HL-60/S4 treated with retinoic acid at 250 ng/mL for 4 days and 3 days (cell line): ENCODE measurements around the gene RHOT2.
"Not testable (repeated sequence)": the region's sequence is repeated elsewhere in the genome, so short reads cannot be mapped to it uniquely, and the experiment has no call there.

Experiments used
- in situ Hi-C: fragments of 300-500 bp; cut with MboI; formaldehyde crosslinking; loops from 2 replicates; pipeline ENCODE4 v1.7.0; 2022; ENCODE audit warnings: low sequenced_read_pairs

Gene RHOT2

DNA sequence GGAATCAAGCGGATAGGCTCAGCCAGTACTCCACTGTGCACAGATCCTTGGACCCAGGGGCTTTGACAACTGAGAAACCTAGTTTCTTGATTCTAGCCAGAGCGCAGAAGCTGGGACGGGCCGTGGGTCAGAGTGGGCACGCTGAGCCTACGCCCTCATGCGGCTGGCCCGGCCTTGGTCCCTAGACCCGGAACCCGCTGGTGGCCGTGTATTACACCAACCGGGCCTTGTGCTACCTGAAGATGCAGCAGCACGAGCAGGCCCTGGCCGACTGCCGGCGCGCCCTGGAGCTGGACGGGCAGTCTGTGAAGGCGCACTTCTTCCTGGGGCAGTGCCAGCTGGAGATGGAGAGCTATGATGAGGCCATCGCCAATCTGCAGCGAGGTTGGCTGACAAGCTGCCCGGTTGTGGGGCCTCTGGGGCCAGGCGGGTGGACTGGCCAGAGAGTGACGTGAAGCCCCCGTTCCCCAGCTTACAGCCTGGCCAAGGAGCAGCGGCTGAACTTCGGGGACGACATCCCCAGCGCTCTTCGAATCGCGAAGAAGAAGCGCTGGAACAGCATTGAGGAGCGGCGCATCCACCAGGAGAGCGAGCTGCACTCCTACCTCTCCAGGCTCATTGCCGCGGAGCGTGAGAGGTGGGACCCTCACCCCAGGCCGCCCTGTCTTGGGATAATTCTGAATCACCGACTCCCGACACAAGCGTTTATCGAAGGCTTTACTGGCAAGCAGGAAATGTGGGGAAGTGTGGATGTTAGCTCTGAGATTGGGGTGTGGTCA lies 13.2 kb downstream of the RHOT2 start:
- in situ Hi-C loops, result no loop called here

DNA sequence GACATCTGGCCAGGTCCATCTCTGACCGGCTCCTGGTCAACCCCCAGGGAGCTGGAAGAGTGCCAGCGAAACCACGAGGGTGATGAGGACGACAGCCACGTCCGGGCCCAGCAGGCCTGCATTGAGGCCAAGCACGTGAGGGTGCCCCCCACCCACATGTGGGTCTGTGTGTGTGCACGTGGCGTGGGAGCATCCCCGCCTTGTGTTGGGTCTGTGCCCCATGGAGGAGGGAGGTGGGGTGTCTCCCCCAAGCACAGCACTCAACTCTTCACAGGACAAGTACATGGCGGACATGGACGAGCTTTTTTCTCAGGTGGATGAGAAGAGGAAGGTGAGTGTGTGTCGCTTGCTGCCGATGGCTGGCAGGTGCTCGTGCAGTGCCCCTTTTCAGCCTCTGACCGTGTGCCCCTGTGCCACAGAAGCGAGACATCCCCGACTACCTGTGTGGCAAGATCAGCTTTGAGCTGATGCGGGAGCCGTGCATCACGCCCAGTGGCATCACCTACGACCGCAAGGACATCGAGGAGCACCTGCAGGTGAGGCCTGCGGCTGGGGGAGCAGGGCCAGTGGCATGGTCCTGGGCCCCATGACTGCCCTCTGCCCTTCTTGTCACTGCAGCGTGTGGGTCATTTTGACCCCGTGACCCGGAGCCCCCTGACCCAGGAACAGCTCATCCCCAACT lies 14.0 kb downstream of the RHOT2 start:
- in situ Hi-C loops, result no loop called here

DNA sequence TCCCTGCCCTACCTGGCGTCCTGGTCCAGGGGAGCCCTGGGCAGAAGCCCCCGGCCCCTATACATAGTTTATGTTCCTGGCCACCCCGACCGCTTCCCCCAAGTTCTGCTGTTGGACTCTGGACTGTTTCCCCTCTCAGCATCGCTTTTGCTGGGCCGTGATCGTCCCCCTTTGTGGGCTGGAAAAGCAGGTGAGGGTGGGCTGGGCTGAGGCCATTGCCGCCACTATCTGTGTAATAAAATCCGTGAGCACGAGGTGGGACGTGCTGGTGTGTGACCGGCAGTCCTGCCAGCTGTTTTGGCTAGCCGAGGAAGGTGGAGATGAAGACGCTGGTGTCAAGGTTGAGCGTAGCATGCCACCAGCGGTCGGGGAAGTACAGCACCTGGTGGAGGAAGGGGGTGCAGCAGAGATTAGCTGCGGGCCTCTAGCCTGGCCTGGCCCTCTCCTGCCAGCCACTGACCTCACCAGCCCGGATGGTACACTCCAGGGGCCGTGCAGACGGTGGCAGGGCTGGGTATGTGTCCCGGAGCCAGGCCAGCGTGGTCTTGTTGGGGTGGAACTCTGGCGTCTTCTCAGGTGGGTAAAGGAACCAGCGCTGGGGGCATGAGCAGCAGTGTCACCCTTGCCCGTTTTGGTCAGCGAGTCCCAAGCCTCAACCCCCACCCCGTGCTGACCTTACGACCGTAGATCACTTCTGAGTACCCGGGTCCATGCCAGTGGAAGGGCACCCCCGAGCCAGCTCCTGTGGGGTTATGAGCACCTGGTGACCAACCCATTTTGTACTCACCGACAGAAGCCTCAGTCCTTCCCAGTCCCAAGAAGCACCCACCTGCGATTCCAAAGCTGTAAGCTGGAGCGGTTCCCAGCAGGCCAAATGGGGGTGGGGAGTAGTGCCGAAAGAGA lies 14.8 kb downstream of the RHOT2 start:
- in situ Hi-C loops, result no loop called here

DNA sequence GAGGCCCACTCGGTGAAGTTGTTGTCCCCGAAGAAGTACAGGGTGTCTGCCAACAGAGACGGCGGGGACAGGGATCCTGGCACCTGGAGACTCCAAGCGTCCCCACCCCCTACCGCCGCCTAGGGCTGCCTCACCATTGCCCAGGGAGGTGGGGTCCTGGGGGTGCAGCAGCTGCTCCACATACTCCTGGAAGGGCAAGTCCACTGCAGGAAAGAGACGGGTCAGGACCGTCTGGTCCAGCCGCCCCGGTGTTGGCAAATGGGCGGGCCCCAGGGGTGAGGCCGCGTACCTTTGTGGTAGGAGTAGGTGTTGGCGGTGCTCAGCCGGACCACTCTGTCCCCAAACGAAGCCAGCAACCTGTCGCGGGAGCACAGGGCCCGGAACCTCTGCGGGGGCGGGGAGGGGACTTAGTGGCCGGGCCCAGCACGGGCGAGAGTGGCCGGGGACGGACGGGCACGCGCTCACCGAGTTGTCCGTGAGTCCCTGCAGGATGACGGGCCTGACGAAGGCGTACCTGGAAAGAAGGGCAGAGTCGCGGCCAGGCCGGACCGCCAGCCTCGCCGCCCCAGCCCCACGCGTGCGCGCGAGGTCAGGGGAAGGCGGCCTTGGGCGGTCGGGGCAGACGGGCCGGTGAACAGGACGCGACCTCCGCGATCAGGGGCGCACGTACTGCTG lies 15.6 kb downstream of the RHOT2 start:
- in situ Hi-C loops, result no loop called here

DNA sequence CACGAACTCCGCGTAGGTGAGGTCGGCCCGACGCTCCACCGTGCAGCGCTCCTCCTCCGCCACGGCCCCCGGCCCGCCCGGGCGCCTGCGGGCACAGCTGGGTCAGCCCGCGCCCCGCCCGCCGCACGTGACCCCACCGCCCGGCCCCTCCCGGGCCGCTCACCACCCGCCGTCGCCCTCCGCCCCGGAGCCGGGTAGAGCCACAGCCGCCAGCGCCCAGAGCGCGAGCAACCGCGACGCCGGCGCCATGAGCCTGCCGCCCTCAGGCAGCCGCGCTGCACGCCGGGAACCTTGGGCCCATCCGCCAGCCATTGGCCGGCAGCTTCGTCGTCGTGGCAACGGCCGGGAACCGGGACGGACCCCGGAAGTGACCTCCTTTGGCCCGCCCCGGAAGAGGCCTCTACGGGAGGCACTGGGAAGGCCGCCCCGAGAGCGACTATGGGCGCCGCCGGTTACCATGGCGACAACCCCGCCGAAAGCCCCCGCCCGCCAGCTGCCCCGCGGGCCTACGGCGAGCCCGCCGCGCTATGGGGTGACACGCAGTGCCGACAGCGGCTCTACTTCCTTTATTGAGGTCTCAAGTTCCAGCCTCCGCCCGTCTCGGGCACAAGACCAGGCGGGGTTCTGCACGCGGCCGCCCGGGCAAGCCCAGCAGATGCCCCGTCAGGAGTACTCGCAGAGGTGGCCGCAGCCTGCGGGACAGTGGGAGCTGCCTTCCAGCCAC lies 16.3 kb downstream of the RHOT2 start, which contains the start of gene JMJD8:
Gene JMJD8, minus strand, starts transcription at position 264 of the 724 bp plus-strand sequence. Its CDS starts 15 bp downstream, at position 249.
- in situ Hi-C loops, result no loop called here

DNA sequence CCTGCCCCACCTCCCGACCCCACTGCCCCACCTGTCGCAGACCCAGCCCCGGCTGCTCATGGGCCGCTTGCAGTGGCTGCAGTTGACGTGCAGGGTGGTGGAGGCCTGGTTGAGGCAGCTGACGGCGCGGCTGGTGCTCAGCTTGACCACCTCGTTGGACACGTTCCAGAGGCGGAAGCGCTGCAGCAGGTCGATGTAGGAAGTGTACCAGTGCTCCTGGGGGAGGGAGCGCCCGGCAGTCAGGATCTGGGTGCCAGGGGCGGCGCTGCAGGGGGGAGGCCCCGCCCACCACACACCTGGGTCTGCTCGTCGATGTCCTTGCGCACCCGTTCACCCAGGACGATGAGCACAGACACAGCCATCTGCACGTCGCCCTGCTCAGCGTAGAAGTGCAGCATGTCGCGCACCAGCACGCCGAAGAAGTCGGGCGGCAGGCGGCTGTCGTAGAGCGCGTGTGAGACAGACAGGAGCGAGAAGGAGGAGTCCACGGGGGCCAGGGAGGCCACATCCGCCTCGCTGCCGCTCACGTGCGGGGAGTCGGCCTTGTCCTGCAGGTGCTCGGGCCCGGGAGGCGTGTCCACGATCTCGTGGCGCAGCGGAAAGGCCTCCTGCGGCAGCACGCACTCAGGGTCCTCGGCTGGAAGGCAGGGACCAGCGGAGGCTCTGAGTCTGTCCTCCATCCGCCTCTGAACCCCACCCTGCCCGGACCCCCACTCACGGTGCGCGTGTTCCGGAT lies 17.2 kb downstream of the RHOT2 start:
- in situ Hi-C loops, result no loop called here

DNA sequence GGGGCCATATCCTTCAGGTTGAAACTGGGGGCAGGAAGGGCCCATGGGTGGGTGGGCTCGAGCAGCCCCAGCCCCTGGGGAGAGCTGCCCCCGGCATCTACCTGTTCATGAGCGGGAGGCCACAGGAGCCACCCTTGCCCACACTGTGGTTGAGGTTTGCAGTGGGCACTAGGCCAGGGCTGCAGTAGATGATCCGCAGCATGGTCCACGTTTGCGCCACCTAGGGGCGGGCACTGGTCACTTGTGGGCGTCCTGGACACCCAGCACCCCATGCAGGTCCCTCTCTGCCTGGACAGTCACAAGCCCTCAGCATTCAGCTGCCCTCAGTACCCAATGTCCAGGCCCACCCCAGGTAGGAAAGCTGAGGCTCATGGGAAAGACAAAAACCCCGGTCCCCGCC lies 18.0 kb downstream of the RHOT2 start:
- in situ Hi-C loops, result no loop called here

DNA sequence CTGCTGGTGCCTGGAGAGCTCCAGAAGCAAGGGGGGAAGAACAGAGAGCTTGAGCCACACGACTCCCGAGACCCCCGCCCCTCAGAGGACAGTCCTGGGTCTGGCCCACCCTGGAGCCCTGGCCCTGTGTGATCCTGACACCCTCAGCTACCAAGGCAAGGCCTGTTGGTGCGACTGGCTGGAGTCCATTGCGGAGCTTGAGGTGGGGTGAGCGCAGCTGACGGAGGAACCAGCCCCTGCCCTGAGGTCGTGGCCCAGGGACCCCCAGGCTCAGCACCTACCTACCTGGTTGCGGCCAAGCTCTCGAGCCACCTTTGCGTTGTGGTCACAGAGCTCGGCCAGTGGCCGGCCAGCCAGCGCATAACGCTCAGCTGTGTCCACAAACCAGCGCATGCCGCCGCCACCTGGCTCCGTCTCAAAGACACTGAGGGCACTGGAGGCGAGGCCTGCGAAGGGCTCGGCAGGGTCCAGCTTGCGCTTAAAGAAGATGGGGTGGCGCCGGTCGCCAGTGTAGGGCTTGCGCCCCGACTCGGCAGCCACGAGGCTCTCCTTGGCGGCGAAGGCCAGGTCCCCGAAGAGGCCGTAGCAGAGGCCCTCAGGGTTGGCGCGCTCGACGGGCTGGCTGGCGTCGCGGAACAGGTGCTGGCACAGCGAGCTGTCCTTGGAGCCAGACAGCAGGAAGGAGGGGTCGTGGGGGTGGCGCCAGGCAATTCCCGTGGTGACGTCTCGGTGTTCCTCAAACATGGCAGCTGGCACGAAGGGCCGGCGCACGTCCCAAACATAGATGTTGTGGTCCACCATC lies 18.7 kb downstream of the RHOT2 start:
- in situ Hi-C loops, result no loop called here

DNA sequence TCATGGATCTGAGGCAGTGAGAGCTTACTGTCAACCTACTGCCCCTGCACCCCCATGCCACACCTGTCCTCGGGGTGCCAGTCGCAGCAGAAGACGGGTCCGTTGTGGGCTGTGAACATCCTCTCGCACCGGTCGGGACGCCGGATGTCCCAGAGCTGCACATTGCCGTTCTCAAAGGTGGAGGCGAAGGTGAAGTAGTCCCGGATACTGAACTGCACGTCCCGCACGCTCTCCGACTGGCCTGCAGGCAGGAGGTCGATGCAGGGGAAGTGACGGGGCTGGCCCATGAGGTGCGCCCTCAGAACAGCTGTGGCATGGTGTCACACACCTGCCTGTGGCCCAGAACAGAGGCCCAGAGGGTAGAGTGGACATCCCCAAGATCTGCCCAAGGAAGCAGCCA lies 19.6 kb downstream of the RHOT2 start:
- in situ Hi-C loops, result no loop called here

DNA sequence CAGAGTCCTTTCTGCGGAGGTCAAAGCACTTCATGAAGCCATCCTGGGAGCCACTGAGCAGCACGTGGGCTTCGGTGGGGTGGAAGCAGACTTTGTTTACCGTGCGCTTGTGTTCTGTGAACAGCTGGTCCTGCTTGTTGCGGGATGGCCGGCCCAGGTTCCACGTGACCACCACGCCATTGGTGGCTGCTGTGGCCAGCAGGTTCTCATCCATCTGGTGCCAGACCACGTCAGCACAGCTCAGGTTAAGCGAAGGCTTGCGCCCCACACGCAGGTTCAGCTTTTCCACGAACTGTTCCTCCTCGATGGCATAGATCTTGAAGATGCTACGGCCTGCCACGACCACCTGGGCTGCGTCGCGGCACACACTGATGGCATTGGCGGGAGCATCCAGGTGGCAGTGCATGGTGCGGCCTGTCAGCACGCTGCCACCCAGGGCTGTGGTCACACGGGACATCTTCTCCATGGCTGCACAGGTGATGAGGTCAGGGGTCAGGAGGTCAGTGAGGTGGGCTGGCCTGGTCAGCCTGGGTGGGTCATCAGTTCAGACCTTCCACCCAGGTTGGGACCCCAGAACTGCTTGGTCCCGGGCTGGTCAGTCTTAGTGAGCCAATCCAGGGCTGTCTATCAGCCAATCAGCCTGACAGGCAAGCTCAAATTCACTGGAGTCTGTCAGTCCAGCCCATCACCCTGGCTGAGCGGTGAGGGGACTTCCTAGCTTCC lies 21.4 kb downstream of the RHOT2 start:
- in situ Hi-C loops, result no loop called here

DNA sequence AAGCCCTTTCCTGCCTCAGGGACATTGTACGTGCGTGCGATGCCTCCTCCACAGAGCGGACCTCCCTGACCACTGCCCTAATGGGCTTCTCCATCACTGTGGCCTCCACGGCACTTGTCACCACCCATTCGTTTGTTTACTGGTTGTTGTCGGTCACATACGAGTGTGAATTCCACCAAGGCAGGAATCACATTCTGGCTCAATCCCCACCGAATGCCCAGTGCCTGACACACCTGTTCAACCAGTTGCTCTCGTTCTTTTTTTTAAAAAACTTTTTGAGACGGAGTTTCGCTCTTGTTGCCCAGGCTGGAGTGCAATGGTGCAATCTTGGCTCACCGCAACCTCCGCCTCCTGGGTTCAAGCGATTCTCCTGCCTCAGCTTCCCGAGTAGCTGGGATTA lies 23.3 kb downstream of the RHOT2 start:
- in situ Hi-C loops, result not testable (repeated sequence)

DNA sequence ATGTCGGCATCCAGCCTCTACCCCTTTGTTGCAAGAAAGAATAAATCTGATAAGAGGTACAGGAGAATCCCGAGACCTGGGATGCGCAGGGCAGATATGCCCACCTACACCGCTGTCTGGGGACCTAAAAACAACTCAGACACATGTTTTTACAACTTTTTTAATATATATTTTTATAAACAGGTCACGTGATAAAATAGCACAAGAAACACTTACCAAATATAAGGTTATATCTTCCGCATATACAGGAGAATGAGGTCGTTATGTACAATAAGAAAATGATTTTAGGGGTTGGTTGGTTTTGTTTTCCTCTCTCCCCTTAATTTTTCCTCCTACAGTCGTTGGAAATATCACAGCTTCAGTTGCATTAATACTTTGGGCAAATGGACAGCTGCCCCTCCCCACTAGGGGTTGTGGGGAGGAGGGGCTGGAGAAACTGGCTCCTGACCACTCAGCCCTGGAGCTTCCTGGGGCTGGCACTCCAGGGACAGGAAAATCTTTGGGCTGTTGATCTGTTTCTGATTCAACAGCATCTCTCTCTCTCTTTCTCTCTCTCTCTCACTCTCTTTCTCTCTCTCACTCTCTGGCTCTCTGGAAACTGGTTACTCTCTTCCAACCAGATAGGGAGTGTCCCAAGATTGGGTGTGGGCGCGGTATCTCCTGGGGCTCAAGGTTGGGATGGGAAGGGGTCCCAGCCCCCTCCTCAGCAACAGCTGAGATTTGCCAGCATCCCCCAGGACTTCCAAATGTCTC lies 24.6 kb downstream of the RHOT2 start:
- in situ Hi-C loops, result no loop called here

DNA sequence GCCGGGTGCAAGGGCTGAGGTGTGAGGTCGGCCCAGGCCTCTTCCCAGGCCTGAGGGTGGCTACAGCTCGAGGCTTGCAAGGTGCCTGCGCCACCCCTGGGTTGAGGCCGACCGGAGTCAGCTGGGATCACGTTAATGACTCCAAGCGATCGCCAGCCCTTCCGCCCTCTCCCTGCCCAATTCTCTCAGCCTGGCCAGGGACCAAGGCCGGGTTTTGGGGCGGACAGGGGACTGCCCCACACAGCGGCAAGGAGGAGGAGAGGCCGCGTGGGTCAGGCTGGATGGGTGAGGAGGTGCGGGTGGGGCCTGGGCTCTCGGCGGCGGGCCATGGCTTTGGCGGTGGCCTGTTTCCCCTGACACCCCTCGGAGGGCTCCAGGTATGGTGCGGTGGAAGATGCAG lies 25.4 kb downstream of the RHOT2 start:
- in situ Hi-C loops, result no loop called here

DNA sequence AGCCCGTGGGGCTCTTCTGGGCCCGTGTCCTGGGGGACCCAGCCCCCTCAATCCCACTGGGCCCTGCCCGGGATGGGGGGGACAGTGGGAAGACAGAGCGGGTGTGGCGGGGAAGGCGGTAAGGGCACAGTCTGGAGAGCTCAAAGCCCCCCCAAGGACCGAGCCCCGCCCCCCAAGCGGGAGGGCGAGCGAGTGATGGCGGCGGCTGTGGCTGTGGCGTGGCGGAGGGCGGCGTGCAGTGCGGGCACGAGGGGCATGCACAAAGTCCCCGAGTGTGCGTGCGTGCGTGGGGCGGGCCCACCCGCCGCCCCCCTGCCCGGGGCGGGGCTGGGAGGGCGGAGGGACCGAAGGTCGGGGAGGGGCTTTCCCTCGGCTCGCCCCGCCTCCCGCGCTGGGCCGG lies 25.8 kb downstream of the RHOT2 start:
- in situ Hi-C loops, result no loop called here

DNA sequence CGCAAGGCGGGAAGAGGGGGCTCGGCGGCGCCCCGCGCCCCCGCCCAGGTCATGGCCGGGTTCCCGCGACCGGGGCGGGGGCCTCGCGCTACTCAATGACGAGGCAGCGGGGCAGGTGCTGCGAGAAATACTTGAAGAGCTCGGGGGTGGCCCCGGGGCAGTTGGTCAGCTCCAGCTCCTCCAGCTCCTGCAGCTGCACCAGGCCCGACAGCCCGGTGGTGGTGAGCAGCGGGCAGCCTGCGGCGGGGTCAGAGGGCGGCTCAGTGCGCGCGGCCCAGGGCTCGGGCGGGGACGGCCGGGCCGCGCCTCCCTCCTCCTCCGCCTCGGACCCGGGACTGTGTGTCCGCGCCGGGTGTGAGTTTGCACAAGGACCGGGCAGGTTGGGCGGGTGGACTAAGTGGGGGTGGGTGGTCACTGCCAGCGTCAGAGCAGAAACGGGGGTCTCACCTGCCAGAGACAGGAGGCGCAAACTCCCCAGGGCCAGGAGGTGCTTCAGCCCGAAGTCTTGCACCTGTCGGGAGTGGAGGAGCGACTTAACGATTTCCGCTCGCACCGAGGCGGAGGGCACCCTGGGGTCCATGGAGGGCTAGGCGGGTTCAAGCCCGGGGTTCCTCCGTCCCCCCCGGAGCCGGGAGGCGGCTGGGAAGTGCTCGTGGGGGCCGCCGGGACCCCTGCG lies 26.4 kb downstream of the RHOT2 start:
- in situ Hi-C loops, result no loop called here

DNA sequence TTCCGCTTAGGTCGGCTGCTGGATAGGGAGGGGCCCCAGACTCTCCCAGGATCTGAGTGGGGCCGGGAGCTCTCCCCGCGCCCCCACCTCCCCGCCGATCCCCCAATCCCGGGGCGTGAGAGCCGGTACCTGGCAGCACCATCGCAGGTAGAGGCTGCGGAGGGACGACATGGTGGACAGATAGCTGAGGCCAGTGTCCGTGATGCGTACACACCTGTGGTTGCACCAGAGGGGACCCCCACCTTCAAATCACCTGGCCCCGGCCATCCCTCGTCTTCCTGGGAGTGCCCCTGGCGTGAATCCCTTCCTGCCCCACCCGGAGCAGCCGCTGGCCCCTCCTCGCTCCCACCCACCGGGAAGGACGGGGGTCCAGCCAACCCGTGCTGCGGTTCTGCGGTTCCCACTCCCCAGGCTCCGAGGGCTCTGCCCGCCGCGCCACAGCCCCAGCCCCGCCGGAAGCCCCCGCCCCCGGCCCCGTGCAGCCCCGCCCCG lies 27.0 kb downstream of the RHOT2 start:
- in situ Hi-C loops, result no loop called here
